Myocyte (in vitro differentiated cells): ENCODE results near the gene SPOPL. TPM values are rescaled to one million over a fixed set of nuclear protein-coding genes. Genes with fewer than 3 reads are reported as not detected.

Experiments
- DNase-seq: peaks from one replicate; pipeline ENCODE4 v3.0.0-alpha.2; 2012; ENCODE audit warnings: low read depth
- total RNA-seq: library from RNA; depleted of rRNA; stranded (reverse); fragments of >200 nt; gene quantifications from 2 replicates; pipeline ENCODE4 v1.2.3, GENCODE V29; 2014

SPOPL gene
- total RNA-seq, 1 donor from 2014 or later, result 11.8 TPM

DNA sequence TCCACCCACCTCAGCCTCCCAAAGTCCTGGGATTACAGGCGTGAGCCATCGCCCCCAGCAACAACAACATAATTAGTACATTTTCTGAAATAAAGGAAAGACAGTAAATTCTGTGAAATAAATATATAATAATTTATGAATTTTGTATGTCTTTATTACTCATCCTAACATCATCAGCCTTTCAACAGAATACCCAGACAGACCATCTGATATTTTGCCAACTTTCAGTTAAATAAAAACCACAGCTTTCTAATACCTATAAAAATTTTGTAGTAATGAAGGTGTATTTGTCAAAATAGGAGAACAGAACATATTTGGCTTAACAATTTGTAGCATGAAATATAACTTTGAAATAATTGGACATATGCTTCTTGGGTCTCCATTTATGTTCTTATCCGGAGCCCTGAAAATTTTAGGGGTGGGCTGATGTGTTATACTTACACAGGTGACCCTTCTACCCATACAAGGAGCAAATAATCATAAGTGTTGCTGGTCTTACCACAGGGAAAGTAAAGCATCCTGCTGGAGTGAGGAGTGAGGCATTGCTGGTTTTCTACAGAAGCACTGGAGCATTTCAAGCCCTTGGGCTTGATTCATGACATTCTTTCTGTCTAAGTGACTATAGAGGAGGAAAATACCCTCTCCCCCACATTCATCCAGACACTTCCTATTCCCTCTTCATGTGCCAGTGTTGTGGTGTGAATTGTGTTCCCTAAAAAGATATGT lies 99.3 kb downstream of the SPOPL start:
- DNase-seq, result no peak

GRCh38 chr2:138601458-138602165 lies 100.0 kb downstream of the SPOPL start:
- peak; percentile 71 for DNase-seq

DNA sequence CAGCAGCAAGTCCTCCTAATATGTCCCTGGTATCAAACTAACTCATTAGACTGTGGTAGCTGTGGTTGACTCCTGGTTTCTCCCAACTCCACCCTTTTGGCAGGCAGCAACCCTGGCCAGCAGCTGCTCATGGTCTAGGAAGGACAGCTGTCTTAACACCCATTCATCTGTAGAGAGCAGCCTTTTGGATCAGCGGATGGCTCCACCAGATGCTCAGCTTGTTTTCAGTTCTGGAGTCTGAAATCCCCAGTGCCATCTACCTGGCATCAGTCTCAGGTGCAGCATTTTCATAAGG lies 100.5 kb downstream of the SPOPL start:
- peak; percentile 99 for DNase-seq

- DNase-seq, result no peak
Observed at GRCh38 chr2:138607746-138608145, 106.2 kb downstream of the SPOPL start.

GRCh38 chr2:138609446-138609845 lies 107.9 kb downstream of the SPOPL start:
- DNase-seq, result no peak

DNA sequence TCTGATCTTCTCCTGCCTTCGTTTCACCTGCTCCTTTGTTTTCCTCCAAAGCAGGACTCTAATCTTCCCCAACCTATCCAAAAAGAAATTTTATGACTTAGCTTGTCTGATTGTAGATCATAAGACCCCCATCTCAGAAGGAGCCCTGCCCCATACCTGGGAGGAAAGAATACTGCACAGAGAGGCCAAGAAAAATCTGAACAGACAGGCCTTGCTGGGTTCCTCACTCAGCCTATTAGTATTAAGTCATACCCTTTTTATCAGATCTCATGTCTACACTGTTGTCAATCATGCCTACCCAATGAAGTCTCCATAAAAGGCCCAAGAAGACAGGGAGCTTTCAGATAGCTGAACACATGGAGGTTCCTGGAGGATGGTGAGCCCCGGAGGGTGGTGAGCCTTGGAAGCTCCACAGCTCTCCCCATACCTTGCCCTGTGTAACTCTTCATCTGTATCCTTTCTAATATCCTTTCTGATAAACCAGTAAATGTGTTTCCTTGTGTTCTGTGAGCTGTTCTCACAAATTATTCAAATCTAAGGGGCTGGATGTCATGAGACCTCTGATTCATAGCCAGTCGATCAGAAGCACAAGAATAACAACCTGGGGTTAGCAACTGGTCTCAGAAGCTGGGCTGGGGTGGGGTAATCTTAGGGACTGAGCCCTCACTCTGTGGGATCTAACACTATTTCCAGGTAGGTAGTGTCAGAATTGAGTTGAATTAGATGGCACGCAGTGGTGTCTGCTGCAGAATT lies 108.8 kb downstream of the SPOPL start:
- DNase-seq, result no peak

GRCh38 chr2:138615257-138615656 lies 113.7 kb downstream of the SPOPL start:
- DNase-seq, result peak; percentile 65

- DNase-seq, result no peak
Observed at GRCh38 chr2:138617026-138617425, 115.5 kb downstream of the SPOPL start.

GRCh38 chr2:138618971-138619370 lies 117.4 kb downstream of the SPOPL start:
- no peak for DNase-seq

GRCh38 chr2:138620431-138620830 lies 118.9 kb downstream of the SPOPL start:
- DNase-seq, result no peak

- DNase-seq, result no peak
Observed at GRCh38 chr2:138621139-138621538, 119.6 kb downstream of the SPOPL start.

DNA sequence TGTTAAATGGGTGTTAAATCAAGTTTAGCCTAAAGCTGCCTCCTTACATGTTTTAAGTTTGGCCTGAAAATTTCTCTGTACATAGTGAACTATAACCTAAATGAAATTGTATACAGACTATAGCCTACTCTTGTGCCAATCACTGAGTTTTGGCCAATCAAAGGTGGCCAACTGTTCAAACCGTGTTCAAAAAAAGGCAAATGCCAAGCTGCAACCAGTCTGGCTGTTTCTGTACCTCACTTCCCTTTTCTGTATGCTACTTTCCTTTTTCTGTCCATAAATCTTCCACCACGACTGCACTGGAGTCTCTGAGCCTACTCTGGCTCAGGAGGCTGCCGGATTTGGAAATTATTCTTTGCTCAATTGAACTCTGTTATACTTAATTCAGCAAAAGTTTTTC lies 121.0 kb downstream of the SPOPL start:
- no peak for DNase-seq
